GM12865 (cell line): Measurements from ENCODE around the gene KCNJ5.

Experiments used
- DNase-seq: peaks from one replicate; pipeline ENCODE4 v3.0.0; 2010; ENCODE audit warnings: low read depth
- H3K4me3 ChIP-seq: 2 replicates; pipeline ENCODE4 v1.5.1; 2011; ENCODE audit warnings: mild to moderate bottlenecking, low read depth, low read length, control low read depth
- CTCF ChIP-seq: IDR thresholded peaks from 2 replicates; pipeline ENCODE4 v1.5.1; 2011; ENCODE audit warnings: low read length, control low read depth, low read depth, inconsistent platforms; ENCODE audit not compliant: insufficient read depth; ENCODE audit errors: missing control alignments

Gene KCNJ5

GRCh38 chr11:128906185-128907050 is 15.3 kb downstream of the KCNJ5 start:
- no peak overlapping the region for H3K4me3 ChIP-seq
- no peak for DNase-seq
- no peak for TF ChIP-seq CTCF

- no peak for TF ChIP-seq CTCF
- H3K4me3 ChIP-seq: no peak overlapping the region
- no peak for DNase-seq
Observed at GRCh38 chr11:128907585-128907984, 16.4 kb downstream of the KCNJ5 start.

GRCh38 chr11:128908391-128909246 is 17.5 kb downstream of the KCNJ5 start:
- TF ChIP-seq CTCF: no peak
- DNase-seq: no peak
- H3K4me3 ChIP-seq: no peak overlapping the region

GRCh38 chr11:128909438-128910125 is 18.4 kb downstream of the KCNJ5 start:
- TF ChIP-seq CTCF: no peak
- no peak for DNase-seq
- no peak overlapping the region for H3K4me3 ChIP-seq

- H3K4me3 ChIP-seq: no peak overlapping the region
- no peak for TF ChIP-seq CTCF
- DNase-seq: no peak
Observed at GRCh38 chr11:128910576-128910975, 19.4 kb downstream of the KCNJ5 start.

GRCh38 chr11:128911239-128911638 is 20.1 kb downstream of the KCNJ5 start:
- no peak for DNase-seq
- no peak for TF ChIP-seq CTCF
- H3K4me3 ChIP-seq: no peak overlapping the region
